Measurements from ENCODE around the gene AIG1.

DNA sequence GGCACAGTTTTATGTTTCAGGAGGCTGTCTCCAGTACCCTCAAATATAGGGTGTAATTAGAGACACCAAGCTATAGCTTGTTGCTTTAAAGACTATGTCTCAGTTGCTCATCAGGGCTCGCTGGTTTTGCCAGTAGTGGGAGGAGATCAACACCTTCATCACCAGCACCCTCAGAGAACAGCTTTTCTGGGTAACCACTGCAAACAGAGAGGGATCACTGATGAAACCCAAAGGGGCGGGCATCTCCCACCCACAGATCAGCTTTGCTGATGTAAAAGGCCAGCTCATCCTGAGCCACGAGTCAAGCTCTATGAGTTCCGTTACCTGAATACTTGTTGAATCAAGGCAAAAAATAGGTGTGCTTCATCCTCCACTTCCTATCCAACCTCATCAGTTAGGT, 187.7 kb downstream of the AIG1 start:
- TF ChIP-seq POLR2A (IDR thresholded peaks at IDR 0.05): no peak
- TF ChIP-seq, protein P1, sequence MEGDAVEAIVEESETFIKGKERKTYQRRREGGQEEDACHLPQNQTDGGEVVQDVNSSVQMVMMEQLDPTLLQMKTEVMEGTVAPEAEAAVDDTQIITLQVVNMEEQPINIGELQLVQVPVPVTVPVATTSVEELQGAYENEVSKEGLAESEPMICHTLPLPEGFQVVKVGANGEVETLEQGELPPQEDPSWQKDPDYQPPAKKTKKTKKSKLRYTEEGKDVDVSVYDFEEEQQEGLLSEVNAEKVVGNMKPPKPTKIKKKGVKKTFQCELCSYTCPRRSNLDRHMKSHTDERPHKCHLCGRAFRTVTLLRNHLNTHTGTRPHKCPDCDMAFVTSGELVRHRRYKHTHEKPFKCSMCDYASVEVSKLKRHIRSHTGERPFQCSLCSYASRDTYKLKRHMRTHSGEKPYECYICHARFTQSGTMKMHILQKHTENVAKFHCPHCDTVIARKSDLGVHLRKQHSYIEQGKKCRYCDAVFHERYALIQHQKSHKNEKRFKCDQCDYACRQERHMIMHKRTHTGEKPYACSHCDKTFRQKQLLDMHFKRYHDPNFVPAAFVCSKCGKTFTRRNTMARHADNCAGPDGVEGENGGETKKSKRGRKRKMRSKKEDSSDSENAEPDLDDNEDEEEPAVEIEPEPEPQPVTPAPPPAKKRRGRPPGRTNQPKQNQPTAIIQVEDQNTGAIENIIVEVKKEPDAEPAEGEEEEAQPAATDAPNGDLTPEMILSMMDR (IDR thresholded peaks at IDR 0.05): no peak

Data from body of pancreas (tissue), 4 donors.